Activated naive CD4-positive, alpha-beta T cell treated with anti-CD3 and anti-CD28 coated beads, Interleukin-2, amount 50 U/mL, for 24 hours (primary cell): ENCODE data around the gene SV2C.
"Not testable (repeated sequence)": the region's sequence is repeated elsewhere in the genome, so short reads cannot be mapped to it uniquely, and the experiment has no call there.

Experiments used
- H3K27ac Mint-ChIP-seq: one replicate; pipeline ENCODE4 v1.8.0; 2021; ENCODE audit warnings: mild to moderate bottlenecking, mixed read lengths
- H3K27me3 Mint-ChIP-seq: one replicate; pipeline ENCODE4 v1.8.0; 2021; ENCODE audit warnings: mixed read lengths
- H3K36me3 Mint-ChIP-seq: one replicate; pipeline ENCODE4 v1.8.0; 2021; ENCODE audit warnings: mixed read lengths
- H3K4me1 Mint-ChIP-seq: one replicate; pipeline ENCODE4 v1.8.0; 2021; ENCODE audit warnings: mixed read lengths
- H3K4me3 Mint-ChIP-seq: one replicate; pipeline ENCODE4 v1.8.0; 2021; ENCODE audit warnings: mild to moderate bottlenecking, mixed read lengths
- H3K9me3 Mint-ChIP-seq: one replicate; pipeline ENCODE4 v1.8.0; 2021; ENCODE audit warnings: mixed read lengths

SV2C gene

DNA sequence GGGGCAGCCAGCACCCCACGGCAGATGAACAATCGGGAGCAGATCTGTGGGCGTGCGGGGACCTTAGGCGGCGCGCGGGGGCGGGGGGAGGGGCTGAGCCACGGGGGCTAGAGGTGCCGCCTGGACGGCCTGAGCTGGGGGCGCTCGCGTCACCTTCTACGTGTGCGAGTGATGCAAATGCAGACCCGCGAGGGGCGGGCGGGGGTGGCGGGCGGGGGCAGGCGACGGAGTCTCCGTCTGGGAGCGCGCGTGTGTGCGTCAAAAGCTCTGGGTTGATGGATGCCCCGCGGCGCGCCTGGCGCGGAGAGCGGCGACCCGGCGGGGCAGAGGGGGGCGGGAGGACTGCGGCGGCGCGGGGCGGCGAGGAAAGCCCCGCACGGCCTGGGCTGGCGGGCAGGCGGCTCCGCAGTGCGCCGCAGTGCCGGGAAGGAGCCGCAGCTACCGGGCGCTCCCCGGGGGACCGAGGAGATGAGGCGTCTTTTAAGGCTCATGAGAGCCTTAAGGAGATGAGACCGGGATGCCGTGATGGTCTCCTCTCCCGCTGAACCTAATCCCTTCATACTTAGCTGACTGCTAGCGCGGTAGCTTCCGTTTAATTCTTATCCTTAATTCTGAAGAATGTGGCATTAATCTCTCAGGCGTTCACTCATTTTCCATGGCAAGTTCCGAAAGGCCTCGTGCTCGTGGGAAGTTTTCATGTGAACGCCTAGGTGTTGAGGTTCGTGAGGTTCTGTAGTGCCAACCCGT is 1.5 kb downstream of the SV2C start:
- H3K36me3 Mint-ChIP-seq, result no peaks in the 10 kb centered on the region
- H3K27ac Mint-ChIP-seq, result no peak overlapping the region
- H3K9me3 Mint-ChIP-seq, result no peaks in the 10 kb centered on the region
- H3K27me3 Mint-ChIP-seq, result peaks cover 47% of the 10 kb centered on the region
- H3K4me1 Mint-ChIP-seq, result peaks cover 27% of the 10 kb centered on the region
- H3K4me3 Mint-ChIP-seq, result peak overlapping the region; percentile 78

DNA sequence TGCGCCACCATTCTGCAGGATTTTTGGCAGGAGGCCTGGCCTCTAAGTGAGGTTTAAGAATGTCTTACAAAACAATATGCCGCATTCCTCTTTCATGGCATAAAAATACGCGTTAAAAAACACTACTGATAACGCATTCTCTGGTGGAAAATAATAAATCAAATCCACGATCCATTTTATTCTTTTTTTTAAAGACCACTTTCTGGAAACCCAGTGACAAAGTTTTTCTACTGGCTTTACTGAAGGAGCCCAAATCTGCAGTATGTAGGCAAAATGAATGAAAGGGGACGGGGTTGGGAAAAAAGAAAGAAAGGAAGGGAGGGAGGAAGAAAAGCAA is 2.0 kb downstream of the SV2C start:
- peaks cover 27% of the 10 kb centered on the region for H3K4me1 Mint-ChIP-seq
- no peak overlapping the region for H3K27ac Mint-ChIP-seq

DNA sequence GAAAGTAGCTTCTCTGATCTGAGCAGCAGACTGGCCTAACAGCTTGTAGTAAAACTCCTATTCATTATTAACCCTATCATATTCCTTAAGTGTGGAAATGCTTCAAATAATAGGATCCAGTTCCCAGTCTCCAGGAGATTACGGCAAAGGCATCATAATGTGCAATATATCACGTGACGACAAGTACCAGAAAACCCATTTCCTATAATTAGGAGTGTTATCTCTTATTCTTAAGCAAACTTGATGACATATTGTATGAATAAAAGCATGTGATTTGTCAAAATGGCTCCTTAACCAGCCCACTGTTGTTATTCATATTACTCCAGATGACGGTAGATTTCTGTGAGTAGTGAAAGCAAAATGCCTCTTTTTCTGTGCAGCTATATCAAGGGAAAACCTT is 2.9 kb downstream of the SV2C start:
- Mint-ChIP-seq H3K36me3 (no peaks in the 10 kb centered on the region), H3K4me3 (no peak overlapping the region), H3K27ac (no peak overlapping the region), H3K27me3 (peaks cover 38% of the 10 kb centered on the region), H3K4me1 (peaks cover 27% of the 10 kb centered on the region), H3K9me3 (no peaks in the 10 kb centered on the region)

More for the DNA sequence above, 2.0 kb downstream of the SV2C start:
- Mint-ChIP-seq H3K36me3 (no peaks in the 10 kb centered on the region), H3K4me3 (peak overlapping the region; percentile 43), H3K9me3 (no peaks in the 10 kb centered on the region), H3K27me3 (peaks cover 44% of the 10 kb centered on the region)

DNA sequence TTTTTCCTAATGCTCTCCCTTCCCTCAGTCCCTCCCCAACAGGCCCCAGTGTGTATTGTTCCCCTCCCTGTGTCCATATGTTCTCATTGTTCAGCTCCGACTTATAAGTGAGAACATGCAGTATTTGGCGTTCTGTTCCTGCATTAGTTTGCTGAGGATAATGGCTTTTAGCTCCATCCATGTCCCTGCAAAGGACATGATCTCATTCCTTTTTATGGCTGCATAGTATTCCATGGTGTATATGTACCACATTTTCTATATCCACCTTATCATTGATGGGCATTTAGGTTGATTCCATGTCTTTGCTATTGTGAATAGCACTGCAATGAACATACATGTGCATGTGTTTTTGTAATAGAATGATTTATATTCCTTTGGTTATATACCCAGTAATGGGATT is 6.0 kb downstream of the SV2C start:
- peaks cover 24% of the 10 kb centered on the region for H3K27me3 Mint-ChIP-seq
- not testable (repeated sequence) for H3K4me3 Mint-ChIP-seq, H3K27ac Mint-ChIP-seq, H3K4me1 Mint-ChIP-seq, H3K36me3 Mint-ChIP-seq, H3K9me3 Mint-ChIP-seq

DNA sequence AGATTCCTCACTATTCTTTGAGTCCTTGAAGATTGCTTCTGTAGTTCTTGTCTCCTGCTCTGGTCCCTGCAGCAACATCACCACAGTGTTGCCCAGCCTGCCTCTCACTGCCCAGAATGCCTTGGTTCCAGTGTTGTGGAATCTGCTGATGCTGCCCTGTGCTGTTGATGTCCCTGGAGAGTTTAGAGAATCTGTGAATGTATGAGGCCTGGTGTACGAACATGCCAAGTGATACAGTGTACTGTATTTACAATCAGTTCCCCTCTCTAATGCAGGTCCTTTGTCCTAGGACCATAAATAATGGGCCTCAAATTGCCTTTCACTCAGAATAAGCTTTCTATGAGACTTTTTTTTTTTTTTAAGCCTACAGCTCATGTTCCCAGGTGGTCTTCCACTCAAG is 8.2 kb downstream of the SV2C start:
- Mint-ChIP-seq H3K36me3 (no peaks in the 10 kb centered on the region), H3K9me3 (no peaks in the 10 kb centered on the region), H3K4me3 (no peak overlapping the region), H3K27me3 (peaks cover 13% of the 10 kb centered on the region), H3K4me1 (no peaks in the 10 kb centered on the region), H3K27ac (no peak overlapping the region)

DNA sequence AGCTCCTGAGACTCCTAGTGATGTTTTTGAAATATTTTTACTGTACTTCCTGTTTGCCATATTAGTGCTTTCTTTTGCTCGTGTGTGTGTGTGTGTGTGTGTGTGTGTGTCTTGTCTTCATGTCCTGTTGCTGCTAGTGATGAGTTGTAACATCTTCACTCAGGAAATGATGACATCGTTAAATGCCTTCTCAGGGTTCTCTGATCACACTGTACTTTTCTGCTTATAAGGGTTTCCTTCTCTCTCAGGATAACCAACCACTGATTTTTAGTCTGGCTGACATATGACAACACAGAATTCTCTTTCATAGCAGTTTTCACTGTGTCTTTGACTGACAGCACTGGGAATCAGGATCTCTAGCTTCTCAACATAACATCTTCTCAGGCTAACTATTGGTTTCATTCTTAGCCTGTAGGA is 16.1 kb downstream of the SV2C start:
- no peaks in the 10 kb centered on the region for H3K36me3 Mint-ChIP-seq
- peak overlapping the region; percentile 9 for H3K4me3 Mint-ChIP-seq
- no peaks in the 10 kb centered on the region for H3K9me3 Mint-ChIP-seq
- H3K27me3 Mint-ChIP-seq, result peaks cover 1% of the 10 kb centered on the region
- peaks cover 10% of the 10 kb centered on the region for H3K4me1 Mint-ChIP-seq
- peak overlapping the region; percentile 0 for H3K27ac Mint-ChIP-seq

DNA sequence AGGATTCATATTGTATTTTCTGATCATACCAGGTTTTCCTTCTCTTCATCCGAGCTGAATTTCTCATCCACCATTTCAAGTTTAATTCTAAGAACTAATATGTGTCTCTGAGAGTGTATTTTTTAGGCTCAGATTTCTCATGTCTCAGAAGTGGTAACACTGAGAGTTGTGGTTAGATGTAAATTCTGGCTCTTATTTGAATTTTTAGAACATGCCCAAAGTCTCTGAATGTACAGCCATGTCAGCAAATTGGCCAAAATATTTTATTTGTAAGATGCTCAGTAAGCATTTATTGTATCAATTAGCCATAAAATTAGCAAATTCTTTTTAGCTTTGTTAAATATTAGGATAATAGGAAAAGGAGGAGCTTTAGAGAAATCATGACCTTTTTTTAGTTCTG is 16.6 kb downstream of the SV2C start:
- Mint-ChIP-seq H3K4me1 (peaks cover 10% of the 10 kb centered on the region), H3K36me3 (no peaks in the 10 kb centered on the region), H3K27me3 (peaks cover 1% of the 10 kb centered on the region), H3K27ac (no peak overlapping the region), H3K9me3 (no peaks in the 10 kb centered on the region), H3K4me3 (peak overlapping the region; percentile 9)

DNA sequence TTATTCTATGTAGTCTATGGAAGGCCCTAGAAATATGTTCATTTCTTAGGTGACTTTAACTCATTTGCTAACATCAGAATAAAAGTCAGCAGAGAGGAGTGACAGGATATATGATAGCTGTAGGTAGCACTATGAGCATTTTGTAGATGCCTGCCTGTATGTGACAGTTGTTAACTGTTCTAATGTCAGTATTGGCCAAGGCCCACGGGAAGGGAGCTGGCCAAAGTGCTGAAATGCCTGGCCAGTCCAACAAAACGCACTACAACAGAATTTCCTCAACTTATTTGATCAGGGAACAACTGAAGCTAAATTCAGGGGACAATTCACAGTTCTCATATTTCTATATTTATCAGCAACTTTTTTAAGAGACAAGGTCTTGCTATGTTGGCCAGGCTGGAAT is 20.8 kb downstream of the SV2C start:
- Mint-ChIP-seq H3K27me3 (peaks cover 9% of the 10 kb centered on the region), H3K36me3 (no peaks in the 10 kb centered on the region), H3K27ac (no peak overlapping the region), H3K4me3 (no peak overlapping the region), H3K9me3 (no peaks in the 10 kb centered on the region), H3K4me1 (peaks cover 9% of the 10 kb centered on the region)

DNA sequence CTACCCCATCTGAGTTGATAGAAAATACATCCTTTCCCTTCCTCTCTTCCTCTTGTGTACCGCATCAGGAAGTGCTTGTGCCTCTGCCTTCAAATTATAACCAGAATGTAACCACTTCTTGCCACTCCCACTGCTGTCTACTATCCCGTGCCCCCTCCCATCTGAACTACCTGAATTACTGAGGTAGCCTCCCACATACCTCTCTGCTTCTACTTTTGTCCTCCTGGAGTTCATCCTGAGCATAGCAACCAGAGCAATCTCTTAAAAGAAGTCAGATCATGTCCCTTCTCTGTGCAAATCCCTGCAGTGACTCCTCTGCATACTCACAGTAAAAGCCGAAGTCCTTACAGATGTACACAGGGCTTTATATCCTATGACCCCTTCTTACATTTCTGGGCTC is 23.0 kb downstream of the SV2C start:
- Mint-ChIP-seq H3K36me3 (no peaks in the 10 kb centered on the region), H3K27ac (no peak overlapping the region), H3K4me1 (no peaks in the 10 kb centered on the region), H3K27me3 (peaks cover 11% of the 10 kb centered on the region), H3K9me3 (no peaks in the 10 kb centered on the region), H3K4me3 (no peak overlapping the region)

DNA sequence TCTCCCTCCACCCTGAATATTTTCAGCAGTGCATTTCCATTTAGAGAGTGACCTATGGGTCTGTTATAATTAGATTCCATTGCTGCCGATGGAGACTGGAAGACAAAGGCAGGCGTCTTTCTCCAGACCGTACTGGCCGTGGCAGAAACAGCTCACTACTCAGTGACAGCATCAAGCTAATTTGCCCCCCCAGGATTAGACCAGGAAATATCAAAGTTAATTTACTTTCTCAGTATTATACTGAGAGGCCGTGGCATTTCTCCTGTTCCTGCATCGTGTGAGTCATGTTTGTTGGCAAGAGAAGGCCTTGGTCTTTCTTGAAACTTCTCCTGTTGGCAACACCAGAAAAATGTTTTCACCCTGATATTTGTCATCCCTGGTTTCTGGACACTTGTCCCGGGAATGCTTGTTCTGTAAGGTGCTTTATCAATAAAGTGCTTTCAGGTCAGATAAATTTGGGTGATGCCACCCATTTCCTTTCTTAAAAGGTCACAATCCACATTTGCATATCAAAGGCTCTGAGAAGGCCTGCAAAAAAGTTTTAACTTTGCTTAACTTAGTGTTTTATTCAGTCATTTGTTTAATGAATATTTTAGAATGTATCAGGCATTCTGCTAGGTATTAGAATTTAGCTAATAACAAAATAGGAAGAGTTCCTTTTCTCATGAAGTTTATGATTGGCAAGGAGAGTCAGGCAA is 28.4 kb downstream of the SV2C start:
- Mint-ChIP-seq H3K4me3 (no peak overlapping the region), H3K36me3 (no peaks in the 10 kb centered on the region), H3K9me3 (no peaks in the 10 kb centered on the region), H3K27me3 (peaks cover 14% of the 10 kb centered on the region), H3K4me1 (no peaks in the 10 kb centered on the region), H3K27ac (no peak overlapping the region)

DNA sequence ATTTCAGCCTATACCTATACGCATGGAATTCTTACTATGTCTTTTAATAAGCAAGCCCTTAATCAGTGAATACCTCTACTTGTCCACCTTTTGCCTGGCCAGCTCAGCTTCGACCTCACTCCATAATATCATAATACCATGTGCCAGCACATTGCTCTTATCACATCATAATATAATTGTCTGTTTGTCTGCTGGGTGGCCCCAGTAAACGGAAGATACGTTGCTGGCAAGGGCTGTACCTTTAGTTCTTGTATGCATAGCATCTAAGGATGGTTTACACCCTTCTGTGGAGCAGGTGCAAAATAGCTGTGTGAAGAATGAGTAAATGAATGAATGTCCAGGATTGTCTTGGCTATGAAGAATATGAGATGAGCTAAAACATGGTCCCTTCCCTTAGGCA is 29.9 kb downstream of the SV2C start:
- no peak overlapping the region for H3K4me3 Mint-ChIP-seq
- no peaks in the 10 kb centered on the region for H3K4me1 Mint-ChIP-seq
- no peaks in the 10 kb centered on the region for H3K9me3 Mint-ChIP-seq
- H3K36me3 Mint-ChIP-seq, result no peaks in the 10 kb centered on the region
- peaks cover 12% of the 10 kb centered on the region for H3K27me3 Mint-ChIP-seq
- no peak overlapping the region for H3K27ac Mint-ChIP-seq

DNA sequence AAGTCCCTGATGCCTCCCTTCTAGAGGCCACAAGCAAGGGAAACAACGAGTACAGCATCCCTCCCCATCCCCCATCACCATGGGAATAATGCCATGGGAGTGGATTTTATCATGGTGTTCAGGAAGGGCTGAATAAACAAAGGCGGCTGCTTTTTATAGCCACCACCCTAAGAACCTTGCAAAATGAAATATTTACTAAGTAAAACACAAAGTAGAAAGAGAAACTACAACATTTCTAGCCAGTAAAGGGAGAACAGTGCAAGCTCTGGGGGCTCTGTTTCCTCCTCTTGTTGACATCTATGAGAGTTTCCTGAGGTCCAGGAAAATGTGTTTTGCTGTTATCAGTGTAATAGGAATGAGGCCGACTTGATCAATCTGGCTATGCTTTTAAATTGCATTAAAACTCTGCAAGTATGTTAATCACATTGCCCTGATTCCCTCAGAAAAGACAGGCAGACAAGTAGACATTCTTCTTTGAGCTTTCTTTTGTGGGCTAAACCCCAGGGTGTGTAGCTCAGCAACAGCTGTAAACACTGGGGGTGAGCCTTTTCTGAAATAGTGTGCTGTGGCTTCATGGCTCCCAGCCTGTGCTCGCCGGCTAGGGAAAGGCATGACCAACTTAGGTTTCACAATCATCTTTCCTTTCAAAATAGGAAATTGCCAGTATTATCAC is 31.1 kb downstream of the SV2C start:
- Mint-ChIP-seq H3K4me1 (no peaks in the 10 kb centered on the region), H3K36me3 (no peaks in the 10 kb centered on the region), H3K27ac (no peak overlapping the region), H3K9me3 (no peaks in the 10 kb centered on the region), H3K4me3 (no peak overlapping the region), H3K27me3 (peaks cover 9% of the 10 kb centered on the region)

DNA sequence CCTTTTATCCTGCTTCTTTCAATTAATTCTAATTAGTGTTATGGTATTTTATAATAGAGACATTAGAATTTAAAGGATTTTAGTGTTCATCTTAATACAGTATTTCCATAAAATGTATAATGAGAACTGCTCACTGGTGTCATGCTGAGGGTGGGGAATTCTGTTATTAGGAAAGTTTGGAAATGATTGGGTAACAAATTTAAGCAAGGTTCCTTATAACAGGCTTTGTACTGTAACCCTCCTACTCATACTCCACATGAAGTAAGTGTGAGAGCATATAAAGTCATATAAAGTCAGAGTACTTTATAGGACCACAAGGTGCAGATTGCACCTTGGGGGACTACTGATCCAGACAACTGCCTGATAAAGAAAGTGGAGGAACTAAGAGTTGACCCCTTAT is 42.2 kb downstream of the SV2C start:
- no peaks in the 10 kb centered on the region for H3K4me1 Mint-ChIP-seq
- no peak overlapping the region for H3K27ac Mint-ChIP-seq
- H3K9me3 Mint-ChIP-seq, result no peaks in the 10 kb centered on the region
- H3K27me3 Mint-ChIP-seq, result peaks cover 13% of the 10 kb centered on the region
- H3K36me3 Mint-ChIP-seq, result peaks cover 1% of the 10 kb centered on the region
- H3K4me3 Mint-ChIP-seq, result no peak overlapping the region

DNA sequence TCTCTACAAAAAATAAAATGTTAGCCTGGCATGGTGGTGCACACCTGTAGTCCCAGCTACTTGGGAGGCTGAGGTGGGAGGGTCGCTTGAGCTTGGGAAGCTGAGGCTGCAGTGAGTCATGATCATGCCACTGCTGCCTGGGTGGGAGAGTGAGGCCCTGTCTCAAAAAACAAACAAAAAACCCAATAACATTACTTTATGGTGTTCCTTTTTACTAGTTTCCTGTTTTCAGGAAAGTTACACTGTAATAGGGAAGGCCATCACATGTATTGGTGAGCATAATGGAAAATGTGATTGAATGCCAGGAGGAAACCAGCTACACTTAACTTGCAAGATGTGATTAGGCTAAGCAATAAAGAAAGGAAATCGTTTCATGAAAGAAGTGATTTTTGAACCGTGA is 42.7 kb downstream of the SV2C start:
- H3K36me3 Mint-ChIP-seq, result peaks cover 1% of the 10 kb centered on the region
- no peak overlapping the region for H3K4me3 Mint-ChIP-seq
- H3K4me1 Mint-ChIP-seq, result no peaks in the 10 kb centered on the region
- H3K27ac Mint-ChIP-seq, result no peak overlapping the region
- no peaks in the 10 kb centered on the region for H3K9me3 Mint-ChIP-seq
- H3K27me3 Mint-ChIP-seq, result peaks cover 13% of the 10 kb centered on the region

DNA sequence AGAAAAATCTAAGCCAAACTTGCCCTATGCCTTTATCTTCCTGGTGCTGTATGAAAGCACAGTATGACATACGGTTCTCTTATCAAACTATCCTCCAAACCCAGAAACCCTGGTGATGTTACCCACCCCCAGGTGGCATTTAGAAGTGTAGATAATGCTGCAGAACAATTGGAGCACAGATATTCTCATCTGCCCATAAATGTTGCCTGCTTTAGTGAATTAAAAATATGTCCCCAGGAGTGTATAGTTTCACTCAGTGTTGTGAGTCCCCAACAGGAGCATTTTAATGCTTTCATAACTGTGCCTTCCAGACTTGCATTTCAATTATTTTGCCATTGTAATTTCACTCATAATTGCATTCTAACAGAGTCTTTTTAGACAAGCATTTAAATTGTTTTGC is 50.8 kb downstream of the SV2C start:
- Mint-ChIP-seq H3K9me3 (no peaks in the 10 kb centered on the region), H3K4me3 (no peak overlapping the region), H3K4me1 (no peaks in the 10 kb centered on the region), H3K27me3 (peaks cover 3% of the 10 kb centered on the region), H3K36me3 (no peaks in the 10 kb centered on the region), H3K27ac (no peak overlapping the region)

DNA sequence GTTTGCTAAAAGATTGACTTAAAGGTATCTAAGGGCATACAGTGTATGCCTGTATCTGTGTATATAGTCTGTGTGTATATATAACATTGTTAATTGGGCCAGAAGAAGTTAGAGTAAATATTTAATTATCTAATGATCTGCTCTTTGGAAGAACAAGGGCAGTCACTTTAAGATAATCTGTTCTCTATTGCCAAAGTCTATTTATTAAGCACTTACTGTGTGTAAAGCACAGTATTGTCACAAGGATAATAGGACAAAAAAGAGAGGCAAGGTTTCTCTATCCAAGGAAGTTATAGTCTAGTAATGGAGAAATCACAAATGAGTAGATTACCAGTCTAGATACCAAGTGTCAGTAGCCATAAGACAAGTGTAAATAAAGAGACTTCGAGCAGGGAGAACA is 51.5 kb downstream of the SV2C start:
- Mint-ChIP-seq H3K9me3 (no peaks in the 10 kb centered on the region), H3K4me3 (no peak overlapping the region), H3K4me1 (no peaks in the 10 kb centered on the region), H3K27me3 (peaks cover 3% of the 10 kb centered on the region), H3K27ac (no peak overlapping the region), H3K36me3 (no peaks in the 10 kb centered on the region)
